HG02938 (cell line): ENCODE data around the gene MYORG.
A peak's percentile ranks its signal among the peaks of the same experiment; 100 is the strongest.

Source experiments
- ATAC-seq: cut with Tn5 transposase; IDR thresholded peaks from one replicate; pipeline ENCODE4 v1.9.1; 2021; ENCODE audit warnings: mild to moderate bottlenecking, moderate library complexity; ENCODE audit not compliant: unreplicated experiment

MYORG gene

DNA sequence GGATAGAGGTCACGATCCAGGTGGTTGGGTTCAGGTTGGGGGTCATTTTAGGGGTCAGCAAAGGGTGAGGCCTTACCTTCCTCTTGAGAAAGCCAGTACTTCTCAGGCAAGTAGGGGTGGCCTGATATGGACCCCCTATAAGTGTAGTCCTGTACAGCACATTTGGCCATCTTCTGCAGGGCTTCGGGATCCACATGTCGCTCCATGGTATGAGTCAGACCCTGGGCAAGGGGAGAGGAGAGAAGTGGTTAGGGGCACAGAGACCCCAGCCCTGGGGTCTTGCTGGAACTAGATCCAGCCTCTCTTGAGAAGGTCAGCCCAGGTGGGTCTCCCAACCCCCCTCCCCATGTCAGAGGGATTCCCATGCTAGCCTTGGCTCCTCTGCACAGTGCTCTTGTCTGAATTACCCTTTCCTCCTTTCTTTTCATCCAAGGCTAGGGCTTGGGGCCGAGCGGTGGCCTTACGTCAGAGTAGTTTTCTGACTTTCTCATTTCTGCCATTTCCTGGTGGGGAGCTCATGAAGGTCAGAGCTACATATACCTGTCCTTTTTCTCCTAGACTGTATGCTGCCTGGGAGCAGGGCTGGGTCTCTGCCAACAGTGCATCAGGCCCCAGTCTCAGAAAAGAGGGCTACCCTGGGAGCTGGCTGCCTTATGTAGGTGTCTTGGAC is 9.0 kb upstream of the MYORG start:
- no peak for ATAC-seq

DNA sequence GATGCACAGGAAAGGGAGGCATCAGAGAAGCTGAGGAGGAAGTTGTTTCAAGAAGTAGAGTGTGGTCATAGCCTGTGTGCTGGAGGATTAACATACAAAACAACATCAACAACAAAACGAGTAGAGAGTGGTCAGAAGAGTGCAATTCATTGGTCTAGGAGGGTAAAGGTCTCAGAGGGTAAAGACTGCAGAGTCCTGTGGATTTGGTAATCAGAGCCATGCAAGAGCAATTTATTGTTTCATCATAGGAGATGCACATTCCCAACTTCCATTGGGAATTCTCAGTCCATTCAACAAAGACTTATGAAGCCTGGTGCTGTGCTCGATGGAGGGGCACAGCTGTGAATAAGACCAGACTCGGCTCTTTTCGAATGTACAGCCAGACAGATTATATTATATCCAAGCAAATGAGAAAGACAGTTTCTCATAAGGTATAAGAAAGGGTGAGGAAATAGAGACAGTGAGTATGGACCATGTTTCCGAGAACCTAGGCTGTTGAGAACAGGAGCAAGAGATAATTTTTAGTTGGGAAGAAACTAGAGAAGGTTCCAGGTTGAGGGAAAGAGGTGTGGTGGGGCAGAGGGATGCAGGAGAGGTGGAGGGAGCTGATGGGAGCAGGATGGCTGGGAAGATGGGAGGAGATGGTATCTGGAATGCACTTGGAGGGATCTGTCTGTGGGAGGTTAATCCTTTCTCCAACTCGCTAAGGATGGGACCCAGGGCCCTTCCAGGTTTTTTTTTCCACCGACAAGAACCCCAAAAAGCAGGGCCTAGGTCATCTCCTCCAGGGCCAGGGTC is 7.9 kb upstream of the MYORG start:
- no peak for ATAC-seq

DNA sequence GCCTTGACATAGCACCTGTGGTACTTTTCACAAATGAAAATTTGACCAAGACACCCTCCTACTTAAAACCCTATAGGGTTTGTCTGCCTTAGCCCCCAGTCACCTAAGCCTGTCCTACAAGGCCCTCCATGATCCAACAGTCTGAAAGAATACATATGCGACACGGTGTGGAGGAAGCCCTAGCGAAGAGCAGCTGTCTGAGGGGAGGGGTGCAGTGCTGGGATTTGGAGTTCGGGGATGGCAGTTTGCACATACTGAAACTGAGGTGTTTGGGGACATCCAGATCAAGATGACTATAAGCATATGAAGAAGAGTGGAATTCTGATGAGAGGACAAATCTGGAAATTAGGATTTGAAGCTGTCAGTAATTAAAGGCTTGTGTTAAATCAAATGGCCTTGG is 7.2 kb upstream of the MYORG start:
- no peak for ATAC-seq

DNA sequence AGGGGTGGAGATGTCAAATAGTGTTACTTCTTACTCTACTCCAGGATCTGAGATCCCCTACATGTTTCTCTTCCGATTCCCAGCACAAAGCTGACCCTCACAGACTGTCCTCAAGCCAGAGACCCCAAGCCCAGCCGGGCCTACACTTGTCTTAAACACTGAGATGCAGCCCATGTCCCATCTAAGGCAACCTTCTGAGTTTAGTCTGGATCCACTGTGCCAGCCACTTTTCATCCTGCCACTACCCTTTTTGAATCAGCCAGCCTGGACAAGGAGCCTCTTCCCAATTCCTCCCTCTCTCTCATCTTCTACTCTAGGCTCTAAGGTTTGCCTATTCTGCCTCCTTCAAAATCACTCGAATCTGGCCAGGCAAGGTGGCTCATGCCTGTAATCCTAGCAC is 6.2 kb upstream of the MYORG start:
- ATAC-seq, result no peak

DNA sequence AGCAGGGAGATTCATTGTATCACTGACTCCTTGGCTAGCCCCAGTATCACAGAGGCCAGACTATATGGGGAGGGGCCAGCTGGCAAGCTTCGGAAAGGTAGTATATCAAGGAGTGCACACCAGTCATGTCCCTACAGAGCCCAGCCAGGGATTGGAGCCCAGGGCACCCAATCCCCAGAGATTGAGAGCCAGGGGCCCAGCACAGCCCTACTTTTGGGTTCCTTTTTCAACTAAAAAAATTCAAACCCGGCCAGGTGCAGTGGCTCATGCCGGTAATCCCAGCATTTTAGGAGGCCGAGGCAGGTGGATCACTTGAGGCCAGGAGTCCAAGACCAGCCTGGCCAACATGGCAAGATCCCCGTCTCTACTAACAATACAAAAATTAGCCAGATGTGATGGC is 5.4 kb upstream of the MYORG start:
- ATAC-seq, result no peak

DNA sequence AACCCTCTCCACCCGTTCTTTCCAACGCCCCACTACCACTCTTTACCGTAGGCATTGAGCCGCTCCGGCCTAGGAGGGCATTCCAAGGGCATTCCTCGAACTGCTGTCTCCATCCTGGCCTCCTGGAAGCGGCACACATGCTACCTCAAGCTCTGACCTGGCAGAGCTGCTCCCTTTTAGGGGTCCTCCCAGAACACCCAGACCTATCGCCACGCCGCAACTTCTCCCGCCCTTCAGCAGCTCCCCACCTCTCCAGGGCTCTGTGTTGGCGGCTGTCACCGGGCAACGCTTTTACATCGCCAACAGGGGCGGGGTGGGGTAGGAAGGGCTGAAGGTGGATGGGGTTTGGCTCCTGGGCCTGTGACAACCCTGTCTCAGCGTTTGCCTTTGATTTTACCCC is 4.6 kb upstream of the MYORG start:
- ATAC-seq, result no peak

DNA sequence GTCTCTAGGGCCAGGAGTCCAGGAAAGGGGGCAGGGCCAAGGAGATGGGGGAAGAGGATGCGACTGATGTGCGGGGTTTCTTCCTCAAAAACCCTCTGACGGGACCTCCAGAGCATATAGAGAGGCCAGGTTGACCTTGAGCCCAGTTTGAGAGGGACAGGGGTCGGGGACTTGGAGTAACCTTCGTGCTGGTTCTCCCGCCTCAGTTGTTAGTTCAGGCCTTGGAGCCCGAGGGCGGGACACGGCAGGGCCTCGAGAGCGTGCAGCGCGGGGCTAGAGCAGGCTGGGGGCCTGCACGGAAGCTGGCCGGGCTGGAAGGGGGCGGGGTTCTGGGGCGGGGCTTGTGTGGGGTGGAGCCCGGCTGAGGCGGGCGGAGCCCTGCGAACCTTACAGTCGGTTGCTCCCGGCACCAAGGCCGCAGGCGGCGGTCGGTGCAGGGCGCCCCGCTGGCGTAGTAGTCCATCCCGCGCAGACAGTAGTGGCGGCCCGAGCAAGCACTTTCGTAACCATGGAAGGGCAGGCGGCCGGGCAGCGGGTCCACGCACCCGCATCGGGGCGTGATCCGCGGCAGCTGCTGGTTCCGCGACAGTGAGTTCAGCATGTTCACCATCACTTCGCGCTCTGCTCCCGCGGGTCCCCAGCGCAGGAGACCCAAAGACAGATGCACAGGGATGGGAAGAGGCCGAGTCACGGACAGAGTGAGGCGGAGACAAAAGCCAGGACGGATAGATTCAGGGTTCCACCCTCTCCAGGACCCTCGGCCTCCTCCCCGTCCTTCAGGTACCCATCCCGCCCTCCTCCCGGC is 4.0 kb upstream of the MYORG start:
- ATAC-seq, result no peak

DNA sequence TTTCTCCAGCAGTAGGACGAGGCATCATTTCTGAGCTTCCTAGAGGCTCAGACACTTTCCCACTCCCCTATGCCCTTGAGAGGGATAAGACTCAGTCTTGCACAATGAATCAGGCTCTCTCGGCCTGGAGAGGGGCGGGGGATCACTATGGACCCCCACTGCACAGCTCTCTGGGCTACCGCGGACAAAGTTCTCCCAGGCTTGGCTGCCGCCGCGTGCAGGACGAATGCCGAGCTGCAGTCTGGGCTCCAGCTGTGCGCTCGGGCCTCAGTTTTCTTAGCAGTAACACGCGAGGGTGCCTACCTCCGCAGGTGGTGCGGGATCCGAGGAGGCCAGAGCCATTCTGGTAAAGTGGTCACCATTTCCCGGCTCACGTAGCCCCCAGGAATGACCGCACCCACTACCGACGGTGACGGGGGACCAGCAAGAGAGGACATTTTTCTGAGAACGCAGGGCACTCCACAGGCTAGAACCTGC is 3.4 kb upstream of the MYORG start:
- ATAC-seq, result no peak

DNA sequence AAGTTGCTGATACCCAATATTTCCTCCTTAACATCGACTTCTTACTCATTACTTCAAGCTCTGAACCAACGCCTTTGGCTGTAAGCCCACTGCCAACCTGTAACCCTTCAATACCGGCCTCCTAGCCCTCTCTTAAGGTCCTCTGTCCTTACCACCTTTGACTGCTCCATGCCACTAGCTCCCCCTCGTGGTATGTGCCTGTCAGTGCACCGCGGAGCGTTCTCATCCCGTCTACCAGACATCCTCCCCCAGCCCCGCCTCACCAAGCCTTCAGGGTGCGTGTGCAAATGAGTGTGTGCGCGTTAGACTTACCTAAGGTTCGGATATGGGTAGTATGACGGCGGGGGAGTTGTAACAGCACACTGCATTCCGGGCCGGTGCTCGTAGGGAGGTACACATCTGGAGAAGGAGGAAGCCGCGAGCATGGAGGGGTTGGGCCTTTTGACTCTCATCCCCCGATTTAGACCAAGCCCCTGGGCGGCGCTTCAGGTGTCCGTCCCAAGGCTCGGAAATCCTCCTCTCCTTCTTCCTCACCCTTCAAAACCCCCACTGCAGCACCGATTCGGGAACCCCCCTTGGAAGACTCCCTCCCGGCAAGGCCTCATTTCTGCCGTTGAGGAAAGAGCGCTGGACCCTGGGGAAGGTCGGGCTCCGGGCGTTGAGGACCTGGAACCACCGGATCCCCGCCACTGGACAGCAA is 2.8 kb upstream of the MYORG start:
- ATAC-seq, result peak; percentile 35

DNA sequence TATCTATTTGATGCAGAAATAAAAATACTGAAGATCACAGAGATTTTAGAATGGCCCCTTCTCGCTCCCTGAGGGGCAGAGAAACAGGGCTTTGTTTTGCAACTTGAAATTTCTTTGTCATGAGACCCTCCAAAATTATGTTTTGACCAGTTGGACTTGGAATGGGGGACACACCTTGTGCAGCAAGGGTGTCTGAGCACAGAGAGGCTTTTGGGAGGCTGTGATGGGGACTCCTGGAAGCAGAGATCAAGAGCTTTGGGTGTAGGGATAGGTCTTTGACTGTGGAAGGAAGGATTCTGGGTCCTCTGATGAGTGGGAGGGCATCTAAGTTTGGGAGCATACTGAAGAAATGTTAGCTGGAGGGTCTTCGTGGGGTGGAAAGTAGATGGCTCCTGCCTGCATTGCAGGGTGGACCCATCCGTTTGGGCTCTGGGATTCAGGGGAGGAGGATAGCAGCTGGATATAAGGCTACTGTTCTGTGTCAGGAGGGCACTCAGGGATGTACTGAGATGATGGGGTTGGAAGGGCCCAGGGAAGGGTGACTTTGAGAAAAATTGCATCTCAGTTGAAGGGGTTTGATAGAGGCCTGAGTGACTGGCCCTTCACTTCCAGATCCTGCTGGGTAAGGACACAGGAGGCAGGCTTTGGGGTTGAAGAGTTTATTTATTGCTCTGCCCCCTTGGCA is 1.8 kb upstream of the MYORG start:
- ATAC-seq, result no peak

DNA sequence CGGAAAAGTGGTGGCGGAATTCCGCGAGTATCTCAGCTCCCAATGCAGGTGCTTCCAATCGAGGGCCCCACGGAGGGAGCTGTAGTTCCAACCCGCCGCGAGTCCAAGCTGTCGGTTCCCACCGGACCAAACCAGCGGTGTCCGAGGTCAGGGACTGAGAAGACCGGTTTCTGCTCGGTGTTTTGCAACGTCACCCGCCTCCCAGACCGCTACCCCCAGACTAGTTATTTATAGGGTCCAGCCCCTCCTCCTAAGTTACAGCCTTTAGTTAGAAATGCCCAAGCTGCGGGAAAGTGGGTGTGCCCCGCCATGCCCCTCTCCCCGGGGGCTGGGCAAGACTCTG is 677 bp upstream of the MYORG start:
- no peak for ATAC-seq

DNA sequence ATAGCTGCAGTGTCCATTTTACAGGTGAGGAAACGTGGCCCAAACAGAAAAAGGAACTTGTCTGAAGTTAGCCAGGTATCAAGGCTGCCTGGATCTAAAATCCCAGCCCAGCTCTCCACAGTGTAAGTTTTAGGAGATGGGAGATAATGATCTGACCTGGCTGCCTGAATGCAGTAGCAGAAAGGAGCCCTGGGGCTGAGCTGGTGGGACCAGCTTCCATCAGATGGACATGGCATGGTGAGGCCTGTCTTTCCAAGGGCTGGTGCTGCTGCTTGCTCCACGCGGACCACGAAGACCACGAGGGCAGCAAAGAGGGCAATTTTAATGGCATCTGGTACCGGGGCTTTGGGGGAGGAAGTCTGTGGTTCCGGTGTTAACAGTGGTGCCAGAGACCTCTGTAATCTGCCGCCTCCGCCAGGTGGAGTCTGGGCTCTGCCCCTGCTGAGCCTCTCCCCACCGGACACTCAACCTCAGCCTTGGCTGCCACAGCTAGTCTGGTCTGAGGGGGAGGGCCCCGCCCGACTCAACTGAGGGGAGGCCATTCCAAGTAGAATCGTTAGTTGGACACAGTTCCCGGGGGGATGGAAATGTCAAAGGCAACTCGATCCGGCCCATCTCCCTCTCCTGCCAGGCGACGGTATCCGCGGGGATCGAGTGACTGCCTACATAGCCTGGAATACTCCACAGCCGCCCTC is 650 bp downstream of the MYORG start:
- ATAC-seq, result no peak

DNA sequence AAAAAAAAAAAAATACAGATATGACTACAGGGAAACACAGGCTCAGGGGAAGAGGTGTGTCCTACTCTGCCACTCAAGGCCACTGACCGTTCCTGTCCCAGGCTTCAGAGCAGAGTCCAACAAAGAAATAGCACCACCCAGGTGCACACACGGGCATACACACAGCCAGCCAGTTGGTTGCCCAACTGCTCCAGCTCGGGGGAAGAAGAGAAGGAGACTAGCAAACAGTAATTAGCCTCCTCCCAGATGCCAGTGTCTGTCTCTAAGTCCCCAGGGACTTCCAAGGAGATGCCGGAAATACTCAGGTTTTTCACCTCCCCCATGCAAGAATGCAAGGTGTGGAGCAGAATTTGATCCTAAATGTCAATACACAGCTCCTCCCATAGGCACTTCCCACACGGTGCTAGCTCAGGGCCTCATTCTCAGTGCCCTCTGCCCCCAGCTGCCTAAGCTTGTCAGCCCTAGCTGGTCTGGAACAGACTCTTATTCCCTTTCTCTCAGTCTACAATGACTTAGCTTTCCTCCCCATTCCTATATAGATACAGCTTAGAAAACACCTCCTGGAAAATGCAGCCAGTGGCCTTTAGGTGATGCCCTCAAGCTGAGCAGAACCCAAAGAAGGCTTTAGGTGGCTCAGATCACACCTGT is 1.7 kb downstream of the MYORG start:
- no peak for ATAC-seq

DNA sequence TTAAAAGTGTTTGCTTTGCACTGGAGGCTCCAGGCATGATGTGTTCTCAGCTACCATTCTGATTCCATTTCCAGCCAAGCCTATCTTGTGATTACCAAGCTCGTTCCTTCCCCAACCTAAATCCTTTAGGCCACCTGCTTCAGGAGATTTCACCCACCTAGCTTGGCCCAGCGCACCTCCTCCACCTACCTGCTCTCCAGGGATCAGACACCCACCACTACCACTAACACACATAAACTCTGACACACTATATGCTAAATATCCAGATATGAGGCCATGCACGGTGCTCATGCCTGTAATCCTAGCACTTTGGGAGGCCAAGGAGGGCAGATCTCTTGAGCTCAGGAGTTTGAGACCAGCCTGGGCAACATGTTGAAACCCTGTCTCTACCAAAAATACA is 2.4 kb downstream of the MYORG start:
- no peak for ATAC-seq

DNA sequence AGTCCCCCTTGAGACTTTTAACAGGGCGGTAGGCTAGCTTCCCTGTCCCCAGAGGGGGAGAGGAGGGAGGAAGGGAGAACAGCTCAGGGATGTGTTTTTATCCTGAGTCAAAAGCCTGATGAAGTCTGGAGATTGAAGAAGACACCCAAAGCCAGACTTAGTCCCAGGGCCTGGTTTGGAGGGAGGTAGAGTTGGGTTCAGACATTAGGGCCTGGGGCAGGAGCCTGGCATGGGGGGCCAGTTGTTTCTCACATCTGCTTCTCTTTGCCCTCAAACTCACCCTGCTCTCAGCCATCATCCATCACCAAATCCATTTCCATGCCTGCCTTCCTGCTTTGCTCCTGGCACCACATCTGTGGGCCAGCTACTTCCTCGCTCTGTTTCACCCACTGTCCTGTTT is 2.9 kb downstream of the MYORG start:
- ATAC-seq, result no peak

DNA sequence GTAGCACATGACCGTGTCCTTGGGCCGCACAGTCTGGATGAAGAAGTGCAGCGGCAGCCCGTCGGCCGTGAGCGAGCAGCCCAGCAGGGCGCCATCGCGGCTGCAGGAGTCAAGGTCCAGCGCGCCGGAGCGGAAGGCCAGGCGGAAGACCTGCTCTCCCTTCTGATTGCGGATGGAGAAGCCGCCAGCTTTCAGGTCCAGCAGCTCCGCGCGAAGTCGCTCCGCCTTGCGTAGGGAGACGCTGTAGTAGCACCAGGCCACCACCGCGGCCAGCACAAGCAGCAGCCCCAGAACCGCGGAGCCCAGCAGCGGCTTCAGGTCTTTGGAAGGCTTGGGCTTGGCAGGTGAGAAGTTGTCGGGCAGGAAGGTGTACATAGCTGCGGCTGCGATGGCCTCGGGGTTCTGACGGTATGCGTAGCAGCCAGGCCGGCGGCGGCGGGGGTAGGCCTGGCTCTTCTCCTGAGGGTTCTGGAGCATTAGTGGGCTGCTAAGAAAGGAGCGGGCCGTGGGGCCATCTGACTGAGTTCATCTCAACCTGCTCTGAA is 4.2 kb downstream of the MYORG start:
- ATAC-seq, result no peak

DNA sequence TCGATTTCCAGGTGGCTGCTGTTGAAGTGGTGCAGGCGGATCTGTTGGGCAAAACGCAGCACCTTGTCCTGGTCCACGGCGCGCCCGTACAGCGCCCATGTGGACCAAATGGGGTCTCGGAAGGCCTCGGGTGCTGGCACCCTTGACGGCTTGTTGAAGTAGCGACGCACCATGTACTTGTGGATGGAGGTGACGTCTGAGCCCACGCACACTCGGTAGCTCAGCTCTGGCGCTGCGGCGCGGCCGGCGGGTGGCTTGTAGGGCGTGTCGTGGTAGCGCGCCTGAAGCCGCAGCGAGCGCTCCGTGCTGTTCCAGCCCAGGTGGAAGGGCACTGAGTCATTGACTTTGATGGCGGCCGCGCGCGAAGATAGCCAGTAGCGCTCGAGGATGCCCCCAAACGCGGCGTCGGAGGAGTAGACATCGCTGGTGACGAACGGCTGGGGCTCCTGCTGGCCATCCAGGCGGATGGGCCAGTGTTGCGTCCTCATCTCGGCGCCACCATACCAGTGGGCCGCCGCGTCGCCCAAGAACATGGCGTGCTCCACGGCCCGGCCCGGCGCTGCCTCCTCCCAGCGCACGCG is 4.7 kb downstream of the MYORG start:
- ATAC-seq, result no peak

DNA sequence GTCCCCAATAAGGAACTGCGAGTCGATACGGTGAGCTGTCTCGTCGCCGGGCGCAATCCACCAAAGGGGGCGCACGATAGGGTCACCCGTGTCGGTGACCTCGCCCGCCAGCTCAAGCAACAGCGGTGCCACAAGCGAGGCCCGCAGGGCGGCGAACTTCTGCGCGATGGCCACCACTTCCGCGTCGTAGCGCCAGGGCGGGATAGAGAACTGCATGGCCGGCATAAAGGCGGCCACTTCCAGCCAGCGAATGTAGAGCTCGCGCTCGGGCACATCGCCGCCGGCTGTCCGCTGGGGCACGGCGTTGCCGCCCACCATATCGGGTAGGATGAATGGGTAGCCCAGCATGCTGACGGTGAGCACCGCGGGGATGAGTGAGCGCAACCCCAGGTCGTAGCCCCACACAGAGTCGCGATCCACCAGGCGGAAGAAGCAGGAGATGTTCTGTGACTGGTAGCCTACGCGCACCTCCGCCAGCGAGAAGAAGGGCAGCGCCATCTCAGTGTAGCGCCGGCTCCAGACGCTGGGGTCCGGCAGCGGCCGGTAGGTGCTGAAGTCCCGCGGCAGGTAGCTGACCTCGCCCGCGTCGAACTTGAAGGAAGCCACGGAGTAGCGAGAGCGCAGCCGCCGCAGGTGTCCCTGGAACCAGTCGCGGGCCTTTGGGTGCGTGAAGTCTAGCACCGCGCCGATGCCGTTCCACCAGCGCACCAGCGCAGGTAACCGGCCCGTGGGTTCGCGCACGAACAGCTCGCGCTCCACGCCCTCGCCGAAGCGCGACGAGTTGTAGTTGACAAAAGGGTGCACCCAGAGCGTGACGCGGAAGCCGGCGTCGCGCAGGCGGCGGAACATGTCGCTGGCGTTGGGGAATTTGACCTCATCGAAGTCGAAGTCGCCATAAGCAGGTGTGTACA is 5.5 kb downstream of the MYORG start:
- ATAC-seq, result no peak
